ENCODE results near the gene AGER.
"Not testable (repeated sequence)": the region's sequence is repeated elsewhere in the genome, so short reads cannot be mapped to it uniquely, and the experiment has no call there.

Gene AGER

GRCh38 chr6:32200711-32201475 lies 16.8 kb upstream of the AGER start:
- Histone ChIP-seq H3K27me3 (replicated peaks; ENCODE audit: control insufficient read depth, insufficient read depth, low read length, poor library complexity, severe bottlenecking) (no peaks in the 10 kb centered on the region), H3K9me3 (ENCODE audit: control insufficient read depth, low read length) (no peaks in the 10 kb centered on the region), H3K27ac (ENCODE audit: insufficient read depth, low read length, poor library complexity, severe bottlenecking) (no peak overlapping the region), H3K4me1 (ENCODE audit: control insufficient read depth, insufficient read depth, low read length, poor library complexity, severe bottlenecking) (peaks cover 5% of the 10 kb centered on the region), H3K36me3 (ENCODE audit: control insufficient read depth, insufficient read depth, low read length) (no peaks in the 10 kb centered on the region), H3K4me3 (ENCODE audit: insufficient read depth, low read depth, low read length, poor library complexity, severe bottlenecking) (no peak overlapping the region)
- DNase-seq, result no peak

- DNase-seq, result no peak
- H3K9me3 ChIP-seq (ENCODE audit: control insufficient read depth, low read length), result no peaks in the 10 kb centered on the region
- H3K4me1 ChIP-seq (ENCODE audit: control insufficient read depth, insufficient read depth, low read length, poor library complexity, severe bottlenecking), result peaks cover 19% of the 10 kb centered on the region
- no peak overlapping the region for H3K27ac ChIP-seq (ENCODE audit: insufficient read depth, low read length, poor library complexity, severe bottlenecking)
- no peak overlapping the region for H3K4me3 ChIP-seq (ENCODE audit: insufficient read depth, low read depth, low read length, poor library complexity, severe bottlenecking)
- H3K36me3 ChIP-seq (ENCODE audit: control insufficient read depth, insufficient read depth, low read length), result no peaks in the 10 kb centered on the region
- no peaks in the 10 kb centered on the region for H3K27me3 ChIP-seq (replicated peaks; ENCODE audit: control insufficient read depth, insufficient read depth, low read length, poor library complexity, severe bottlenecking)
Observed at GRCh38 chr6:32198866-32199265, 14.8 kb upstream of the AGER start.

GRCh38 chr6:32198345-32198696 lies 14.3 kb upstream of the AGER start:
- Histone ChIP-seq H3K36me3 (ENCODE audit: control insufficient read depth, insufficient read depth, low read length) (no peaks in the 10 kb centered on the region), H3K27ac (ENCODE audit: insufficient read depth, low read length, poor library complexity, severe bottlenecking) (no peak overlapping the region), H3K27me3 (replicated peaks; ENCODE audit: control insufficient read depth, insufficient read depth, low read length, poor library complexity, severe bottlenecking) (no peaks in the 10 kb centered on the region), H3K4me3 (ENCODE audit: insufficient read depth, low read depth, low read length, poor library complexity, severe bottlenecking) (no peak overlapping the region), H3K4me1 (ENCODE audit: control insufficient read depth, insufficient read depth, low read length, poor library complexity, severe bottlenecking) (peaks cover 24% of the 10 kb centered on the region), H3K9me3 (ENCODE audit: control insufficient read depth, low read length) (no peaks in the 10 kb centered on the region)
- no peak for DNase-seq

- Histone ChIP-seq H3K4me1 (ENCODE audit: control insufficient read depth, insufficient read depth, low read length, poor library complexity, severe bottlenecking) (peaks cover 30% of the 10 kb centered on the region), H3K27ac (ENCODE audit: insufficient read depth, low read length, poor library complexity, severe bottlenecking) (peak overlapping the region; percentile 92)
- no peak for DNase-seq
Observed at GRCh38 chr6:32196682-32197616, 12.9 kb upstream of the AGER start.

GRCh38 chr6:32195902-32196681 lies 12.0 kb upstream of the AGER start:
- Histone ChIP-seq H3K36me3 (ENCODE audit: control insufficient read depth, insufficient read depth, low read length) (no peaks in the 10 kb centered on the region), H3K4me3 (ENCODE audit: insufficient read depth, low read depth, low read length, poor library complexity, severe bottlenecking) (peak overlapping the region; percentile 83), H3K4me1 (ENCODE audit: control insufficient read depth, insufficient read depth, low read length, poor library complexity, severe bottlenecking) (peaks cover 30% of the 10 kb centered on the region), H3K9me3 (ENCODE audit: control insufficient read depth, low read length) (no peaks in the 10 kb centered on the region), H3K27ac (ENCODE audit: insufficient read depth, low read length, poor library complexity, severe bottlenecking) (peak overlapping the region; percentile 92), H3K27me3 (replicated peaks; ENCODE audit: control insufficient read depth, insufficient read depth, low read length, poor library complexity, severe bottlenecking) (no peaks in the 10 kb centered on the region)
- DNase-seq, result peak; percentile 39 to 67 (median 48)

More at GRCh38 chr6:32196682-32197616, 12.9 kb upstream of the AGER start:
- H3K27me3 ChIP-seq (replicated peaks; ENCODE audit: control insufficient read depth, insufficient read depth, low read length, poor library complexity, severe bottlenecking), result no peaks in the 10 kb centered on the region
- no peaks in the 10 kb centered on the region for H3K9me3 ChIP-seq (ENCODE audit: control insufficient read depth, low read length)
- peak overlapping the region; percentile 83 for H3K4me3 ChIP-seq (ENCODE audit: insufficient read depth, low read depth, low read length, poor library complexity, severe bottlenecking)
- H3K36me3 ChIP-seq (ENCODE audit: control insufficient read depth, insufficient read depth, low read length), result no peaks in the 10 kb centered on the region

GRCh38 chr6:32195652-32195901 lies 11.5 kb upstream of the AGER start:
- Histone ChIP-seq H3K4me1 (ENCODE audit: control insufficient read depth, insufficient read depth, low read length, poor library complexity, severe bottlenecking) (peaks cover 30% of the 10 kb centered on the region), H3K4me3 (ENCODE audit: insufficient read depth, low read depth, low read length, poor library complexity, severe bottlenecking) (peak overlapping the region; percentile 83), H3K9me3 (ENCODE audit: control insufficient read depth, low read length) (no peaks in the 10 kb centered on the region), H3K27ac (ENCODE audit: insufficient read depth, low read length, poor library complexity, severe bottlenecking) (peak overlapping the region; percentile 92), H3K36me3 (ENCODE audit: control insufficient read depth, insufficient read depth, low read length) (no peaks in the 10 kb centered on the region), H3K27me3 (replicated peaks; ENCODE audit: control insufficient read depth, insufficient read depth, low read length, poor library complexity, severe bottlenecking) (no peaks in the 10 kb centered on the region)
- peak; percentile 99 to 100 (median 100) for DNase-seq

- Histone ChIP-seq H3K27me3 (replicated peaks; ENCODE audit: control insufficient read depth, insufficient read depth, low read length, poor library complexity, severe bottlenecking) (no peaks in the 10 kb centered on the region), H3K36me3 (ENCODE audit: control insufficient read depth, insufficient read depth, low read length) (no peaks in the 10 kb centered on the region), H3K27ac (ENCODE audit: insufficient read depth, low read length, poor library complexity, severe bottlenecking) (peak overlapping the region; percentile 92), H3K4me3 (ENCODE audit: insufficient read depth, low read depth, low read length, poor library complexity, severe bottlenecking) (peak overlapping the region; percentile 83), H3K4me1 (ENCODE audit: control insufficient read depth, insufficient read depth, low read length, poor library complexity, severe bottlenecking) (peaks cover 30% of the 10 kb centered on the region), H3K9me3 (ENCODE audit: control insufficient read depth, low read length) (no peaks in the 10 kb centered on the region)
- no peak for DNase-seq
Observed at GRCh38 chr6:32194825-32195651, 11.0 kb upstream of the AGER start.

- Histone ChIP-seq H3K27ac (ENCODE audit: insufficient read depth, low read length, poor library complexity, severe bottlenecking) (peak overlapping the region; percentile 95), H3K4me1 (ENCODE audit: control insufficient read depth, insufficient read depth, low read length, poor library complexity, severe bottlenecking) (peaks cover 30% of the 10 kb centered on the region), H3K9me3 (ENCODE audit: control insufficient read depth, low read length) (no peaks in the 10 kb centered on the region), H3K27me3 (replicated peaks; ENCODE audit: control insufficient read depth, insufficient read depth, low read length, poor library complexity, severe bottlenecking) (no peaks in the 10 kb centered on the region), H3K4me3 (ENCODE audit: insufficient read depth, low read depth, low read length, poor library complexity, severe bottlenecking) (peak overlapping the region; percentile 96), H3K36me3 (ENCODE audit: control insufficient read depth, insufficient read depth, low read length) (no peaks in the 10 kb centered on the region)
- DNase-seq, result no peak
Observed at GRCh38 chr6:32194388-32194787, 10.3 kb upstream of the AGER start.

GRCh38 chr6:32193096-32193495 lies 9.0 kb upstream of the AGER start:
- H3K4me3 ChIP-seq (ENCODE audit: insufficient read depth, low read depth, low read length, poor library complexity, severe bottlenecking), result peak overlapping the region; percentile 96
- peak overlapping the region; percentile 95 for H3K27ac ChIP-seq (ENCODE audit: insufficient read depth, low read length, poor library complexity, severe bottlenecking)
- not testable (repeated sequence) for H3K27me3 ChIP-seq (replicated peaks; ENCODE audit: control insufficient read depth, insufficient read depth, low read length, poor library complexity, severe bottlenecking); H3K9me3 ChIP-seq (ENCODE audit: control insufficient read depth, low read length); H3K36me3 ChIP-seq (ENCODE audit: control insufficient read depth, insufficient read depth, low read length); DNase-seq
- peaks cover 41% of the 10 kb centered on the region for H3K4me1 ChIP-seq (ENCODE audit: control insufficient read depth, insufficient read depth, low read length, poor library complexity, severe bottlenecking)
